Measurements from ENCODE around the gene MED12. TPM values are rescaled to one million over a fixed set of nuclear protein-coding genes. Genes with fewer than 3 reads are reported as not detected.
A peak's percentile ranks its signal among the peaks of the same experiment; 100 is the strongest.

MED12 gene
- total RNA-seq, 1 experiment from 2014 or later: 51.6 TPM

DNA sequence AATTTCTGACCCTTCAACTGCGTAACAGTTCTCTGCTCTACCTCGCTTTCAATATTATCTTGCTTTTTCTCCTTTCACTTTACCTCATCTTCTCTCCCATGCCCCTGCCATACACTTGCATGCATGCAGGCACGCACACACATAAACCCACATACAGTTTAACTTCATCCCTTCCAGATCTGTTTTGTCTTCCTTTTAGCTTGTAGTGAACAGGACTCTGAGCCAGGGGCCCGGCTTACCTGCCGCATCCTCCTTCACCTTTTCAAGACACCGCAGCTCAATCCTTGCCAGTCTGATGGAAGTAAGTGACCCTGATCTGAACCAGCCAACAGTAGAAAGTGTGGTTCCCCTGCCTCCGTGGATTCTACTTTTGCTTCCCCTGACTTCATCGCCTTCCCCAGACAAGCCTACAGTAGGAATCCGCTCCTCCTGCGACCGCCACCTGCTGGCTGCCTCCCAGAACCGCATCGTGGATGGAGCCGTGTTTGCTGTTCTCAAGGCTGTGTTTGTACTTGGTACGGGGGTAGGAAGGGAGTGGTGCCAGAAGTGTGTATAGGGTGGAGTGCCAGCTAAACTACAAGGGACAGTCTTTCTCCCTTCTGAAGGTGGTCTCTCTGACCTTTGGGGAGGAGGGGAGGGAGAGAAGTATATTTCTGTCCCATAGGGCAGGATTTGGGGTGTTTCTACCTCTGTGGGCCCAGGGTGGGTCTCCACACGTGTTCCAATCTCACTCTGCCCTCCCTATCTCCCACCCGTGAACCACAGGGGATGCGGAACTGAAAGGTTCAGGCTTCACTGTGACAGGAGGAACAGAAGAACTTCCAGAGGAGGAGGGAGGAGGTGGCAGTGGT lies 10.7 kb downstream of the MED12 start:
- Histone ChIP-seq H3K27me3 (replicated peaks; ENCODE audit: insufficient read depth, low read depth, low read length, poor library complexity) (no peaks in the 10 kb centered on the region), H3K4me3 (ENCODE audit: low read depth, low read length, poor library complexity, severe bottlenecking) (no peak overlapping the region), H3K9me3 (ENCODE audit: low read depth, low read length, poor library complexity, severe bottlenecking) (no peaks in the 10 kb centered on the region), H3K27ac (ENCODE audit: low read depth, low read length, poor library complexity, severe bottlenecking) (no peak overlapping the region), H3K4me1 (ENCODE audit: insufficient read depth, low read length, poor library complexity, severe bottlenecking) (no peaks in the 10 kb centered on the region), H3K36me3 (ENCODE audit: insufficient read depth, low read length, poor library complexity, severe bottlenecking) (peaks cover 32% of the 10 kb centered on the region)
- ChIA-PET POLR2A (ENCODE audit: low non-redundant PET) (interaction anchor here (0.6 kb wide), 1 partner anchor 103 kb away, joined by 6 read pairs; no protein-coding TSS in a partner anchor), CTCF (interaction anchor here (0.6 kb wide), 1 partner anchor 66 kb away, joined by 3 read pairs; no protein-coding TSS in a partner anchor)
- TSS peak; percentile 18 for BruUV-seq (replicated peaks)
- DNase-seq (ENCODE audit: low spot score): peak; percentile 66
- intact Hi-C loops (cut with micrococcal nuclease; ENCODE audit: unreplicated experiment): no loop called here
- no peak for TF ChIP-seq EZH2 (IDR thresholded peaks at IDR 0.05; ENCODE audit: borderline replicate concordance, low read depth, low read length, poor library complexity, severe bottlenecking)
- TF ChIP-seq, protein P1, sequence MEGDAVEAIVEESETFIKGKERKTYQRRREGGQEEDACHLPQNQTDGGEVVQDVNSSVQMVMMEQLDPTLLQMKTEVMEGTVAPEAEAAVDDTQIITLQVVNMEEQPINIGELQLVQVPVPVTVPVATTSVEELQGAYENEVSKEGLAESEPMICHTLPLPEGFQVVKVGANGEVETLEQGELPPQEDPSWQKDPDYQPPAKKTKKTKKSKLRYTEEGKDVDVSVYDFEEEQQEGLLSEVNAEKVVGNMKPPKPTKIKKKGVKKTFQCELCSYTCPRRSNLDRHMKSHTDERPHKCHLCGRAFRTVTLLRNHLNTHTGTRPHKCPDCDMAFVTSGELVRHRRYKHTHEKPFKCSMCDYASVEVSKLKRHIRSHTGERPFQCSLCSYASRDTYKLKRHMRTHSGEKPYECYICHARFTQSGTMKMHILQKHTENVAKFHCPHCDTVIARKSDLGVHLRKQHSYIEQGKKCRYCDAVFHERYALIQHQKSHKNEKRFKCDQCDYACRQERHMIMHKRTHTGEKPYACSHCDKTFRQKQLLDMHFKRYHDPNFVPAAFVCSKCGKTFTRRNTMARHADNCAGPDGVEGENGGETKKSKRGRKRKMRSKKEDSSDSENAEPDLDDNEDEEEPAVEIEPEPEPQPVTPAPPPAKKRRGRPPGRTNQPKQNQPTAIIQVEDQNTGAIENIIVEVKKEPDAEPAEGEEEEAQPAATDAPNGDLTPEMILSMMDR (conservative IDR thresholded peaks at IDR 0.05; ENCODE audit: low read depth, low read length): peak; percentile 90

DNA sequence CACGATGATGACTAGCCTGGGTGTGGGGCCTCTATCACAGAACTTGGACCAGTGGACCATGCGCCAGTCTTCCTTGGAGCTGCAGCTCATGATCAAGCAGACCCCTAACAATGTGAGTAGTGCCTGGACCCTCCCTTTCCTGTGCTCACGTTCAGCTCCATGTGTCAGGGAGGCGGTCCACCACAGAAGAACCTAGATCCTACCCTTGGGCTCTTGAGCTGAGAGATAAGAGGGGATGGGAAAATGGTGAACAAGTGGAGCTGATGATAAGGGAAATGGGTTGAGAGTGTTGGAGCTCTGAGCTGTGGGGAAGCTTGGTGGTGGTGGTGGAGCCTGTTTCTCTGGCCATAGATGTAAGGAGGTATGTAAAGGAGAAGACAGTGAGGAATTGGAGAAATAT lies 13.1 kb downstream of the MED12 start:
- DNase-seq (ENCODE audit: low spot score): no peak
- H3K9me3 ChIP-seq (ENCODE audit: low read depth, low read length, poor library complexity, severe bottlenecking): no peaks in the 10 kb centered on the region
- no peaks in the 10 kb centered on the region for H3K27me3 ChIP-seq (replicated peaks; ENCODE audit: insufficient read depth, low read depth, low read length, poor library complexity)
- no peaks in the 10 kb centered on the region for H3K4me1 ChIP-seq (ENCODE audit: insufficient read depth, low read length, poor library complexity, severe bottlenecking)
- intact Hi-C loops (cut with micrococcal nuclease; ENCODE audit: unreplicated experiment): no loop called here
- peaks cover 30% of the 10 kb centered on the region for H3K36me3 ChIP-seq (ENCODE audit: insufficient read depth, low read length, poor library complexity, severe bottlenecking)
- CTCF ChIA-PET: interaction anchor here (0.6 kb wide), 1 partner anchor 959 kb away, joined by 3 read pairs; no protein-coding TSS in a partner anchor
- H3K27ac ChIP-seq (ENCODE audit: low read depth, low read length, poor library complexity, severe bottlenecking): no peak overlapping the region
- POLR2A ChIA-PET (ENCODE audit: low non-redundant PET): no interaction called here
- H3K4me3 ChIP-seq (ENCODE audit: low read depth, low read length, poor library complexity, severe bottlenecking): no peak overlapping the region
- TF ChIP-seq, protein P1 (conservative IDR thresholded peaks at IDR 0.05; ENCODE audit: low read depth, low read length): no peak
- no peak for TF ChIP-seq EZH2 (IDR thresholded peaks at IDR 0.05; ENCODE audit: borderline replicate concordance, low read depth, low read length, poor library complexity, severe bottlenecking)
- no TSS peak for BruUV-seq (replicated peaks)

DNA sequence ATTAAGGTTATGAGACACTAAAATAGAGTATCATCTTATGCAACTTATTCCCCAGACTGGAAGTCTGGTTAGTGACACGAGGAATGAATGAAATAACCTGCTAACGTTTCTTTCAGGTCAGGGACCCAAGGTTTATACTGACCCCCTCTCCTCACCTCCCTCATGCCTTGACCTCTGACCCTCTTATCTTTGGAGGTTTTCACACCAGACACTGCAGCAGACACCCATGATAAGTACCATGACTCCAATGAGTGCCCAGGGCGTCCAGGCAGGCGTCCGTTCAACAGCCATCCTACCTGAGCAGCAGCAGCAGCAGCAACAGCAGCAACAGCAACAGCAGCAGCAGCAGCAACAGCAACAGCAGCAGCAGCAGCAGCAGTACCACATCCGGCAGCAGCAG lies 22.0 kb downstream of the MED12 start:
- DNase-seq (ENCODE audit: low spot score): no peak
- Histone ChIP-seq H3K4me3 (ENCODE audit: low read depth, low read length, poor library complexity, severe bottlenecking) (no peak overlapping the region), H3K9me3 (ENCODE audit: low read depth, low read length, poor library complexity, severe bottlenecking) (no peaks in the 10 kb centered on the region), H3K4me1 (ENCODE audit: insufficient read depth, low read length, poor library complexity, severe bottlenecking) (no peaks in the 10 kb centered on the region), H3K27me3 (replicated peaks; ENCODE audit: insufficient read depth, low read depth, low read length, poor library complexity) (no peaks in the 10 kb centered on the region), H3K36me3 (ENCODE audit: insufficient read depth, low read length, poor library complexity, severe bottlenecking) (peaks cover 10% of the 10 kb centered on the region), H3K27ac (ENCODE audit: low read depth, low read length, poor library complexity, severe bottlenecking) (no peak overlapping the region)
- intact Hi-C loops (cut with micrococcal nuclease; ENCODE audit: unreplicated experiment): no loop called here
- TF ChIP-seq EZH2 (IDR thresholded peaks at IDR 0.05; ENCODE audit: borderline replicate concordance, low read depth, low read length, poor library complexity, severe bottlenecking): no peak
- TF ChIP-seq, protein P1 (conservative IDR thresholded peaks at IDR 0.05; ENCODE audit: low read depth, low read length): no peak
- ChIA-PET CTCF (no interaction called here), POLR2A (ENCODE audit: low non-redundant PET) (no interaction called here)
- BruUV-seq (replicated peaks): no TSS peak

Measured in A673 (cell line).